A549 (cell line): ENCODE data around the gene ENO2. TPM values are rescaled to one million over a fixed set of nuclear protein-coding genes. Genes with fewer than 3 reads are reported as not detected.

ENCODE experiments used
- ATAC-seq, 2 experiments: fragments of 200-7000 bp in 1 of 2; fragments of >200 bp in 1 of 2; cut with Nextera tagmentation in 1 of 2; cut with Tn5 transposase in 1 of 2; 3 replicates each; pipeline versions ENCODE4 v1.8.0 to v1.9.1; 2018 to 2020; ENCODE audit warnings: mild to moderate bottlenecking in 1 of 2, moderate library complexity in 1 of 2
- CTCF ChIA-PET: fragments of 300-600 bp; sonication (Branson Sonifier 250); formaldehyde crosslinking; extraction: SDS; loops from one replicate; lab custom pipeline; 2021; ENCODE audit warnings: antibody characterized with exemption, inconsistent platforms; lab: Yijun Ruan, JAX
- POLR2A ChIA-PET: fragments of 350-600 bp; formaldehyde crosslinking; extraction: SDS; loops from one replicate; lab custom pipeline; 2021; ENCODE audit warnings: antibody characterized with exemption, inconsistent platforms; lab: Yijun Ruan, JAX
- DNase-seq, 2 experiments: peaks; one replicate each; pipeline versions ENCODE4 v3.0.0 to v3.0.0-alpha.2; 2011 to 2016; ENCODE audit warnings: low read depth in 1 of 2, low spot score in 1 of 2
- FAIRE-seq: peaks from 2 replicates; lab custom pipeline; 2011; peaks lifted over from hg19 to GRCh38; lab: Jason Lieb, UNC
- H3K27ac ChIP-seq, 2 experiments: fragments of >200 bp; sonication (Bioruptor Twin); formaldehyde crosslinking; 3 replicates each; pipeline ENCODE4 v1.5.1; 2016 to 2017
- H3K4me1 ChIP-seq: fragments of >200 bp; sonication (Bioruptor Twin); formaldehyde crosslinking; 3 replicates; pipeline ENCODE4 v1.6.1; 2016
- H3K4me2 ChIP-seq: fragments of >200 bp; sonication (Bioruptor Twin); formaldehyde crosslinking; 3 replicates; pipeline ENCODE4 v1.6.1; 2016
- H3K4me3 ChIP-seq: fragments of >200 bp; sonication (Bioruptor Twin); formaldehyde crosslinking; 3 replicates; pipeline ENCODE4 v1.5.1; 2016
- H3K9me3 ChIP-seq: fragments of >200 bp; sonication (Bioruptor Twin); formaldehyde crosslinking; 3 replicates; pipeline ENCODE4 v1.6.1; 2016
- CHD4 ChIP-seq: fragments of 200-600 bp; sonication (generic); IDR thresholded peaks from 2 replicates; pipeline ENCODE4 v1.6.1; 2016; ENCODE audit warnings: antibody characterized with exemption, mild to moderate bottlenecking, borderline replicate concordance
- FOSL2 ChIP-seq, 2 experiments: fragments of 450-650 bp in 1 of 2; fragments of >200 bp in 1 of 2; sonication (Bioruptor Twin) in 1 of 2; formaldehyde crosslinking; IDR thresholded peaks; 2 replicates each; pipeline versions ENCODE4 v1.5.0 to v1.6.1; 2016 to 2020; ENCODE audit warnings: mild to moderate bottlenecking in 1 of 2, moderate library complexity in 1 of 2
- FOXS1 ChIP-seq: fragments of 250-450 bp; sonication (Bioruptor Pico); IDR thresholded peaks from 2 replicates; pipeline ENCODE4 v1.5.0; 2020; ENCODE audit warnings: mild to moderate bottlenecking, moderate library complexity
- HOXB13 ChIP-seq: fragments of 250-450 bp; sonication (Bioruptor Pico); IDR thresholded peaks from 2 replicates; pipeline ENCODE4 v1.5.0; 2020; ENCODE audit warnings: low read depth, mild to moderate bottlenecking, moderate library complexity
- JUNB ChIP-seq: fragments of >200 bp; sonication (Bioruptor Twin); formaldehyde crosslinking; IDR thresholded peaks from 2 replicates; pipeline ENCODE4 v1.6.1; 2016
- MYC ChIP-seq: IDR thresholded peaks from 2 replicates; pipeline ENCODE4 v1.6.1; 2012; ENCODE audit warnings: mild to moderate bottlenecking, inconsistent platforms, low read length, improper control_type of control experiment, borderline replicate concordance
- PHF8 ChIP-seq: fragments of 200-600 bp; sonication (generic); IDR thresholded peaks from 2 replicates; pipeline ENCODE4 v1.6.1; 2016; ENCODE audit warnings: low read depth, mild to moderate bottlenecking, antibody characterized with exemption, moderate library complexity, borderline replicate concordance
- RCOR1 ChIP-seq: fragments of 150-350 bp; IDR thresholded peaks from 2 replicates; pipeline ENCODE4 v1.6.1; 2014; ENCODE audit warnings: antibody characterized with exemption, low read length, low read depth
- ZNF302 ChIP-seq: fragments of 250-450 bp; sonication (Bioruptor Pico); IDR thresholded peaks from 2 replicates; pipeline ENCODE4 v1.9.0; 2021; ENCODE audit warnings: inconsistent platforms, mild to moderate bottlenecking, moderate library complexity
- WGBS: methylation state at CpG from one replicate; pipeline ENCODE4 v1.1.6; 2017; ENCODE audit errors: missing lambda C conversion rate; 5-methylcytosine and 5-hydroxymethylcytosine counted together
- polyA plus RNA-seq, 4 experiments: library from polyadenylated mRNA; depleted of rRNA in 3 of 4; stranded (reverse); fragments of >200 nt; fragmentation: RNase III in 1 of 4; extraction: RNeasy Plus Mini Kit Qiagen cat#74134 plus additional on column Dnase treatment in 1 of 4; gene quantifications; 2 replicates in 3 of 4; 3 replicates in 1 of 4; pipeline ENCODE4 v1.2.3, GENCODE V29; 2011 to 2017
- TF ChIP-seq, protein P1 (sequence below): fragments of 250-450 bp; sonication (Bioruptor Pico); IDR thresholded peaks from 2 replicates; pipeline ENCODE4 v1.5.0; 2021; ENCODE audit warnings: mild to moderate bottlenecking, moderate library complexity, borderline replicate concordance
- TF ChIP-seq, protein P2 (sequence below): fragments of >200 bp; sonication (Bioruptor Twin); formaldehyde crosslinking; IDR thresholded peaks from 3 replicates; pipeline ENCODE4 v1.6.1; 2016
- TF ChIP-seq, protein P3 (sequence below): IDR thresholded peaks from 2 replicates; pipeline ENCODE4 v1.6.1; 2012

Gene ENO2
- polyA plus RNA-seq, 2 of the 4 experiments (the other 2 are of a cell fraction), result 26.2 to 38.6 TPM

DNA sequence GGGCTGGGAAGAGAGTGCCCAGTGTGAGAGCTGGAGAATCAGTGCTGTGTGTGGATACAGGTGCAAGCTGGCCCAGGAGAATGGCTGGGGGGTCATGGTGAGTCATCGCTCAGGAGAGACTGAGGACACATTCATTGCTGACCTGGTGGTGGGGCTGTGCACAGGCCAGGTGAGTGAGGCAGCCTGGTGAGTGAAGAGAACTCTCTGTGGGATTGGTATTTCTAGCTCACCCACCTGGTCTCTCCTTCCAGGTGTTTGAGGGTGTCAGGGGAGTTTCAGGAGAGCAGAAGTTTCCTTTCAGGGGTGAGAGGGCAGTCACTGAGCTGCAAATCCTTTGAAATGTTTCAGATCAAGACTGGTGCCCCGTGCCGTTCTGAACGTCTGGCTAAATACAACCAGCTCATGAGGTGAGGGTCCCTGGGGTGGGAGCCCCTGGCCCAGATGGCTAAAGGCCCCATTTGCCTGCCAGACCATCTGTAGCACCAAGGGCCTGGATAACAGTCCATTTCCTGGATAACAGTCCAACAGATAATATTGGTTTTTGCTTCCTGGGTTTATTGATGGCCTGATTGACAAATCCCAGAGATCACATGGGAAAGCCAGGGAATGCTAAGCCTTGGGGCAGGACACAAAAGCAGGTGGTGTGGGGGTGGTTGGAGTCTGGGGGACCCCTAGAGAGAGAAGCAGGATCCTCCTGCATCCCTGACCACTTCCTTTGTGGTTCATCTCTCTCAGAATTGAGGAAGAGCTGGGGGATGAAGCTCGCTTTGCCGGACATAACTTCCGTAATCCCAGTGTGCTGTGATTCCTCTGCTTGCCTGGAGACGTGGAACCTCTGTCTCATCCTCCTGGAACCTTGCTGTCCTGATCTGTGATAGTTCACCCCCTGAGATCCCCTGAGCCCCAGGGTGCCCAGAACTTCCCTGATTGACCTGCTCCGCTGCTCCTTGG lies 7.9 kb downstream of the ENO2 start:
- DNase-seq (no peak), ATAC-seq (no peak)
- Histone ChIP-seq H3K27ac (no peak overlapping the region), H3K9me3 (no peaks in the 10 kb centered on the region)
- WGBS, result 86% methylated on average over 8 of the region's 9 CpGs
- TF ChIP-seq FOSL2 (IDR thresholded peaks at IDR 0.05), result no peak
- TF ChIP-seq FOSL2 (CRISPR knock-in tag; IDR thresholded peaks at IDR 0.05), result peak; percentile 47; the same call in 1 of the 2 replicates
- TF ChIP-seq HOXB13 (CRISPR knock-in tag), result no peak
- TF ChIP-seq JUNB, result no peak
- TF ChIP-seq, all 56 proteins: peak for 1
- Histone ChIP-seq H3K4me3 (no peak overlapping the region), H3K4me2 (no peak overlapping the region), H3K4me1 (peaks cover 28% of the 10 kb centered on the region)
- ChIA-PET CTCF (interaction anchor here (1.3 to 18.2 kb wide), 4 partner anchors 8 to 53 kb away, joined by 8 to 370 read pairs (median 50); partner anchors contain the start of genes C12orf57, ENO2, PTPN6 and RNU7-1), POLR2A (interaction anchor here (0.6 to 1.6 kb wide), 2 partner anchors 22 to 186 kb away, joined by 4 to 7 read pairs; partner anchors contain the start of genes C12orf57 and RNU7-1)
- no peak for FAIRE-seq

DNA sequence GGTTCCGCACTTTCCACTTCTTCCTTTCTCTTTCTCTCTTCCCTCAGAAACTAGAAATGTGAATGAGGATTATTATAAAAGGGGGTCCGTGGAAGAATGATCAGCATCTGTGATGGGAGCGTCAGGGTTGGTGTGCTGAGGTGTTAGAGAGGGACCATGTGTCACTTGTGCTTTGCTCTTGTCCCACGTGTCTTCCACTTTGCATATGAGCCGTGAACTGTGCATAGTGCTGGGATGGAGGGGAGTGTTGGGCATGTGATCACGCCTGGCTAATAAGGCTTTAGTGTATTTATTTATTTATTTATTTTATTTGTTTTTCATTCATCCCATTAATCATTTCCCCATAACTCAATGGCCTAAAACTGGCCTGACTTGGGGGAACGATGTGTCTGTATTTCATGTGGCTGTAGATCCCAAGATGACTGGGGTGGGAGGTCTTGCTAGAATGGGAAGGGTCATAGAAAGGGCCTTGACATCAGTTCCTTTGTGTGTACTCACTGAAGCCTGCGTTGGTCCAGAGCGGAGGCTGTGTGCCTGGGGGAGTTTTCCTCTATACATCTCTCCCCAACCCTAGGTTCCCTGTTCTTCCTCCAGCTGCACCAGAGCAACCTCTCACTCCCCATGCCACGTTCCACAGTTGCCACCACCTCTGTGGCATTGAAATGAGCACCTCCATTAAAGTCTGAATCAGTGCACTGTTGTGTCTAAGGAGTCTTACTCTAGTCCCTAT lies 8.8 kb downstream of the ENO2 start:
- H3K4me2 ChIP-seq, result no peak overlapping the region
- FAIRE-seq (no peak), DNase-seq (no peak), ATAC-seq (no peak)
- H3K9me3 ChIP-seq, result no peaks in the 10 kb centered on the region
- CTCF ChIA-PET, result interaction anchor here (0.5 to 18.2 kb wide), 20 partner anchors 9 to 570 kb away, joined by 3 to 370 read pairs (median 6); partner anchors contain the start of genes C12orf57, CLSTN3, ENO2 and LRRC23
- no peak overlapping the region for H3K27ac ChIP-seq
- no peak overlapping the region for H3K4me3 ChIP-seq
- H3K4me1 ChIP-seq, result peaks cover 28% of the 10 kb centered on the region
- POLR2A ChIA-PET, result no interaction called here
- TF ChIP-seq ZNF302 (no peak), FOXS1 (CRISPR knock-in tag) (no peak), RCOR1 (no peak), CHD4 (no peak), MYC (no peak)
- TF ChIP-seq, protein P1, sequence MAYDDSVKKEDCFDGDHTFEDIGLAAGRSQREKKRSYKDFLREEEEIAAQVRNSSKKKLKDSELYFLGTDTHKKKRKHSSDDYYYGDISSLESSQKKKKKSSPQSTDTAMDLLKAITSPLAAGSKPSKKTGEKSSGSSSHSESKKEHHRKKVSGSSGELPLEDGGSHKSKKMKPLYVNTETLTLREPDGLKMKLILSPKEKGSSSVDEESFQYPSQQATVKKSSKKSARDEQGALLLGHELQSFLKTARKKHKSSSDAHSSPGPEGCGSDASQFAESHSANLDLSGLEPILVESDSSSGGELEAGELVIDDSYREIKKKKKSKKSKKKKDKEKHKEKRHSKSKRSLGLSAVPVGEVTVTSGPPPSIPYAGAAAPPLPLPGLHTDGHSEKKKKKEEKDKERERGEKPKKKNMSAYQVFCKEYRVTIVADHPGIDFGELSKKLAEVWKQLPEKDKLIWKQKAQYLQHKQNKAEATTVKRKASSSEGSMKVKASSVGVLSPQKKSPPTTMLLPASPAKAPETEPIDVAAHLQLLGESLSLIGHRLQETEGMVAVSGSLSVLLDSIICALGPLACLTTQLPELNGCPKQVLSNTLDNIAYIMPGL (CRISPR knock-in tag), result no peak
- 88% methylated on average over 10 of the region's 10 CpGs for WGBS

DNA sequence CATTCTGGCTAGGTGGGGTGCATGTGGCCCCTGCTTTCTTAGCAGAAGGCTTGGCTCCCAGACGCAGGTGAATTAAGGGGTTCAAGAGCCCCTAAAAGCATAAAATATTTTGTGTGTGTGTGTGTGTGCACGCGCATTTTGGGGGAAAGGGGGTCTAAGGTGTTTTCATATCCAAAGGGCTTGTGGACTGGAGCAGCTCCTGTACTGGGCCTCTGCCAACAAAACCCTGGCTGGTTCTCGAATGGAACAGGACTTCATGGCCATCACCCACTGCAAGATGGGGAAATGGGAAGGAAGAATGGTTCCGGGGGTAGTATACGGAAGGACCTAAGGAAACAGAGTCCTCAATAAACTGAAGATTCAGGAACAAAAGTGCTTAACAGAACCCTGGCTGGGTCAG lies 9.5 kb downstream of the ENO2 start:
- WGBS, result 62% methylated on average over 6 of the region's 6 CpGs

More for the DNA sequence above, 9.5 kb downstream of the ENO2 start:
- POLR2A ChIA-PET, result interaction anchor here (0.9 to 4.1 kb wide), 3 partner anchors 10 to 20 kb away, joined by 3 to 44 read pairs (median 41); partner anchors contain the start of genes C12orf57 and RNU7-1
- TF ChIP-seq FOSL2 (IDR thresholded peaks at IDR 0.05), result no peak
- TF ChIP-seq FOSL2 (CRISPR knock-in tag; IDR thresholded peaks at IDR 0.05), result no peak
- TF ChIP-seq, protein P2, sequence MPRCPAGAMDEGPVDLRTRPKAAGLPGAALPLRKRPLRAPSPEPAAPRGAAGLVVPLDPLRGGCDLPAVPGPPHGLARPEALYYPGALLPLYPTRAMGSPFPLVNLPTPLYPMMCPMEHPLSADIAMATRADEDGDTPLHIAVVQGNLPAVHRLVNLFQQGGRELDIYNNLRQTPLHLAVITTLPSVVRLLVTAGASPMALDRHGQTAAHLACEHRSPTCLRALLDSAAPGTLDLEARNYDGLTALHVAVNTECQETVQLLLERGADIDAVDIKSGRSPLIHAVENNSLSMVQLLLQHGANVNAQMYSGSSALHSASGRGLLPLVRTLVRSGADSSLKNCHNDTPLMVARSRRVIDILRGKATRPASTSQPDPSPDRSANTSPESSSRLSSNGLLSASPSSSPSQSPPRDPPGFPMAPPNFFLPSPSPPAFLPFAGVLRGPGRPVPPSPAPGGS, result no peak
- TF ChIP-seq ZNF302, result no peak
- TF ChIP-seq, protein P3, sequence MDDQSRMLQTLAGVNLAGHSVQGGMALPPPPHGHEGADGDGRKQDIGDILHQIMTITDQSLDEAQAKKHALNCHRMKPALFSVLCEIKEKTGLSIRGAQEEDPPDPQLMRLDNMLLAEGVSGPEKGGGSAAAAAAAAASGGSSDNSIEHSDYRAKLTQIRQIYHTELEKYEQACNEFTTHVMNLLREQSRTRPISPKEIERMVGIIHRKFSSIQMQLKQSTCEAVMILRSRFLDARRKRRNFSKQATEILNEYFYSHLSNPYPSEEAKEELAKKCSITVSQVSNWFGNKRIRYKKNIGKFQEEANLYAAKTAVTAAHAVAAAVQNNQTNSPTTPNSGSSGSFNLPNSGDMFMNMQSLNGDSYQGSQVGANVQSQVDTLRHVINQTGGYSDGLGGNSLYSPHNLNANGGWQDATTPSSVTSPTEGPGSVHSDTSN, result no peak
- no peak for TF ChIP-seq PHF8
- Histone ChIP-seq H3K9me3 (no peaks in the 10 kb centered on the region), H3K27ac (peak overlapping the region in 1 of 2 experiments; percentile 100; a peak in 3 of 6 replicates), H3K4me2 (peak overlapping the region; percentile 82; the same call in 2 of the 3 replicates), H3K4me1 (peaks cover 28% of the 10 kb centered on the region), H3K4me3 (no peak overlapping the region)
- DNase-seq, result no peak
- CTCF ChIA-PET, result interaction anchor here (0.5 to 18.2 kb wide), 26 partner anchors 10 to 571 kb away, joined by 3 to 370 read pairs (median 4); partner anchors contain the start of genes C12orf57, C1RL, CLSTN3 and ENO2
- ATAC-seq, result no peak
- FAIRE-seq, result no peak
